ENCODE measurements around the gene NFXL1. TPM values are rescaled to one million over a fixed set of nuclear protein-coding genes. Genes with fewer than 3 reads are reported as not detected.

NFXL1 gene
- total RNA-seq, 1 donor: 5.8 TPM

DNA sequence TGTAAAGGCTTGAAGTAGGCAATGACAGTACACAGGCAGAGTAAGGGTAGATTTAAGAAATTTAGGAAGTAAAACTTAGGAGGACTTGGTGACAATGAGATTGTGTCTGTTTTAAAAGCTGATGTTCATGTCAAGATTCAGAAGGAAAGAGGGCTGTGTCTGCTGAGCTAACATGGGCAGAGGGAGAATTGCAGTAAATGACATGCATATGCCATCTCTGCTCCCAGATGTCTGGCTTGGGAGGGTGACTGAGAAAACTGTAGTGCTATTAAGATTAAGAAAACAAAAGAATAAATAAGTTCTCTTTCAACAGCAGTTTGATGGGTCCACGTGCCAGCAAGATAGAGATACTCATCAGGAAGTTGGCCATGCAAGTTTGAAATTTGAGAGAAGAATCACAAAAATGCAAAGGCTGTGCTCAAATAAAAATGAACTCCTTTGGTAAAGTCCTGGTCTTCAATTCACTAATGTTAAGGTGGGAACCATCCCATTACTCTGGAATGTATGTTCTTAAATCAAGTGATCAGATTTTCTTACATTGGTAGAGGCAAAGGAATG is 7.2 kb downstream of the NFXL1 start:
- TF ChIP-seq, protein P1, sequence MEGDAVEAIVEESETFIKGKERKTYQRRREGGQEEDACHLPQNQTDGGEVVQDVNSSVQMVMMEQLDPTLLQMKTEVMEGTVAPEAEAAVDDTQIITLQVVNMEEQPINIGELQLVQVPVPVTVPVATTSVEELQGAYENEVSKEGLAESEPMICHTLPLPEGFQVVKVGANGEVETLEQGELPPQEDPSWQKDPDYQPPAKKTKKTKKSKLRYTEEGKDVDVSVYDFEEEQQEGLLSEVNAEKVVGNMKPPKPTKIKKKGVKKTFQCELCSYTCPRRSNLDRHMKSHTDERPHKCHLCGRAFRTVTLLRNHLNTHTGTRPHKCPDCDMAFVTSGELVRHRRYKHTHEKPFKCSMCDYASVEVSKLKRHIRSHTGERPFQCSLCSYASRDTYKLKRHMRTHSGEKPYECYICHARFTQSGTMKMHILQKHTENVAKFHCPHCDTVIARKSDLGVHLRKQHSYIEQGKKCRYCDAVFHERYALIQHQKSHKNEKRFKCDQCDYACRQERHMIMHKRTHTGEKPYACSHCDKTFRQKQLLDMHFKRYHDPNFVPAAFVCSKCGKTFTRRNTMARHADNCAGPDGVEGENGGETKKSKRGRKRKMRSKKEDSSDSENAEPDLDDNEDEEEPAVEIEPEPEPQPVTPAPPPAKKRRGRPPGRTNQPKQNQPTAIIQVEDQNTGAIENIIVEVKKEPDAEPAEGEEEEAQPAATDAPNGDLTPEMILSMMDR (IDR thresholded peaks at IDR 0.05; ENCODE audit: extremely low read depth, low read depth, low read length): no peak
- peaks cover 38% of the 10 kb centered on the region for H3K36me3 ChIP-seq (ENCODE audit: insufficient read depth, low read length)
- no peak overlapping the region for H3K27ac ChIP-seq (ENCODE audit: low read depth, low read length)
- peaks cover 3% of the 10 kb centered on the region for H3K4me1 ChIP-seq (ENCODE audit: insufficient read depth, low read length)
- no peaks in the 10 kb centered on the region for H3K27me3 ChIP-seq (ENCODE audit: insufficient read depth, low read length)
- H2AFZ ChIP-seq (ENCODE audit: low read length): no peak overlapping the region
- H4K20me1 ChIP-seq (ENCODE audit: insufficient read depth, low read length): no peaks in the 10 kb centered on the region
- H3K79me2 ChIP-seq (ENCODE audit: insufficient read depth, low read length): peaks cover 22% of the 10 kb centered on the region
- no peak overlapping the region for H3K4me3 ChIP-seq (ENCODE audit: insufficient read depth, low read length)
- H3K9me3 ChIP-seq (ENCODE audit: low read depth, low read length): no peaks in the 10 kb centered on the region
- DNase-seq (ENCODE audit: insufficient read length, low spot score, missing footprints): peak; percentile 34
- no peak overlapping the region for H3K4me2 ChIP-seq (ENCODE audit: insufficient read depth, low read length)

DNA sequence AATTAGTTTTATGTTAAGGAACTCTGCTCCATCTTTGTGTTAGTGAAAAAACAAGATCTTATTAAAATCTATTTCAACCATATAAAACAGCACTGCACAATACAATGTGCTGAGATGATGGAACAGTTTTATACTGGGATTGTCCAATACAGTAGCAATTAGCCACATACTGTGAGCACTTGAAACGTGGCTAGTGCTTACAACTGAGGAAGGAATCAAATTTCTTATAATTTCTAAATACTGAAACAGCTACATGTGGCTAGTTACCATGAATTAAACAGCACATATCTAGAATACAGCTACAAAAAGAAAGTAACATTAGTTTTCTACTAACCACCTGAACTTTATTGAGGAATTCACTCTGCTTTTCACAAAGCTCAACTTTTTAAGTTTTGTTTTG is 14.7 kb downstream of the NFXL1 start:
- H2AFZ ChIP-seq (ENCODE audit: low read length): no peak overlapping the region
- H3K4me3 ChIP-seq (ENCODE audit: insufficient read depth, low read length): no peak overlapping the region
- no peaks in the 10 kb centered on the region for H4K20me1 ChIP-seq (ENCODE audit: insufficient read depth, low read length)
- TF ChIP-seq, protein P1 (IDR thresholded peaks at IDR 0.05; ENCODE audit: extremely low read depth, low read depth, low read length): no peak
- H3K9me3 ChIP-seq (ENCODE audit: low read depth, low read length): no peaks in the 10 kb centered on the region
- H3K27ac ChIP-seq (ENCODE audit: low read depth, low read length): no peak overlapping the region
- H3K79me2 ChIP-seq (ENCODE audit: insufficient read depth, low read length): no peaks in the 10 kb centered on the region
- peaks cover 50% of the 10 kb centered on the region for H3K36me3 ChIP-seq (ENCODE audit: insufficient read depth, low read length)
- DNase-seq (ENCODE audit: insufficient read length, low spot score, missing footprints): peak; percentile 5
- no peaks in the 10 kb centered on the region for H3K27me3 ChIP-seq (ENCODE audit: insufficient read depth, low read length)
- H3K4me1 ChIP-seq (ENCODE audit: insufficient read depth, low read length): no peaks in the 10 kb centered on the region
- H3K4me2 ChIP-seq (ENCODE audit: insufficient read depth, low read length): no peak overlapping the region

DNA sequence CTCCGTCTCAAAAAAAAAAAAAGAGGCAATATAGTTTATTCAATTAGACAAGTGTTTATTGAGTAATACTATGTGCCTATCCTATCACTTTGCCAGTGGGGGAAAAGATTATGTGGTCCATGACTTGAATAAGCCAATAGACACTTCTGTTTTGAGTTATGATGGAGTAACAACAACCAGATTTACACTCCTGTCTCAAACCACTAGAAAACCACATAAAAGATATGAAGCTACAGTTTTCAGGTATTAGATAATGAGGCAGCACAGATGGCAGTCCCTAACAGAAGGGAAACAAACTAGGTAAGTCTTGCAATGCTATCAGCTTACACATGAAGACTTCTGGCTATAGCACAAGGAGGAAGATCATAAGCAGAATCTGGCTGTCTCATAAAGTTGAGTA is 22.5 kb downstream of the NFXL1 start:
- peaks cover 69% of the 10 kb centered on the region for H3K36me3 ChIP-seq (ENCODE audit: insufficient read depth, low read length)
- TF ChIP-seq, protein P1 (IDR thresholded peaks at IDR 0.05; ENCODE audit: extremely low read depth, low read depth, low read length): no peak

DNA sequence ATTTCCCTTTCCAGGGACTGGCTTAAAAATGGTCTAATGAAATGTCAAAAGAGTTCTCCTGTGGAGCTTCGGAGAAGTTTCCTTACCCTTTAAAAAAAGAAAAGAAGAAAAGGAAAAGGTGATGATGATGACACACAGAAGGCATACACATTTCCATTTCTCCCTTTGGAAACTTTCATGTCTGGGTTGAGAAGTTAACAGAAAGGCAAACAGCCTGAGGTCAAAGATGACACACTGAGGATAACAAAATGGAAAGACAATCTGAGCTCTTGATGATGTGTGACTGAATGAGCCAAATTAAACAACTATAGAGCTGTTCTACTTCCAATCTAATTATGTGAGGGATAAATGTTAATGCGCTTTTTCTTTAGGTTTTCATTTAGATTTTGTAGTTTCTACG is 32.2 kb downstream of the NFXL1 start:
- Histone ChIP-seq H3K4me1 (ENCODE audit: insufficient read depth, low read length) (no peaks in the 10 kb centered on the region), H3K79me2 (ENCODE audit: insufficient read depth, low read length) (no peaks in the 10 kb centered on the region), H3K27ac (ENCODE audit: low read depth, low read length) (no peak overlapping the region), H3K36me3 (ENCODE audit: insufficient read depth, low read length) (peaks cover 61% of the 10 kb centered on the region), H3K9me3 (ENCODE audit: low read depth, low read length) (no peaks in the 10 kb centered on the region), H2AFZ (ENCODE audit: low read length) (no peak overlapping the region), H3K27me3 (ENCODE audit: insufficient read depth, low read length) (no peaks in the 10 kb centered on the region), H3K4me3 (ENCODE audit: insufficient read depth, low read length) (no peak overlapping the region), H3K4me2 (ENCODE audit: insufficient read depth, low read length) (no peak overlapping the region), H4K20me1 (ENCODE audit: insufficient read depth, low read length) (no peaks in the 10 kb centered on the region)
- TF ChIP-seq, protein P1 (IDR thresholded peaks at IDR 0.05; ENCODE audit: extremely low read depth, low read depth, low read length): no peak
- no peak for DNase-seq (ENCODE audit: insufficient read length, low spot score, missing footprints)

More for the DNA sequence above, 22.5 kb downstream of the NFXL1 start:
- Histone ChIP-seq H3K4me2 (ENCODE audit: insufficient read depth, low read length) (no peak overlapping the region), H3K9me3 (ENCODE audit: low read depth, low read length) (no peaks in the 10 kb centered on the region), H3K27me3 (ENCODE audit: insufficient read depth, low read length) (no peaks in the 10 kb centered on the region), H3K79me2 (ENCODE audit: insufficient read depth, low read length) (no peaks in the 10 kb centered on the region), H3K4me1 (ENCODE audit: insufficient read depth, low read length) (no peaks in the 10 kb centered on the region), H3K4me3 (ENCODE audit: insufficient read depth, low read length) (no peak overlapping the region), H4K20me1 (ENCODE audit: insufficient read depth, low read length) (no peaks in the 10 kb centered on the region), H2AFZ (ENCODE audit: low read length) (no peak overlapping the region), H3K27ac (ENCODE audit: low read depth, low read length) (no peak overlapping the region)
- DNase-seq (ENCODE audit: insufficient read length, low spot score, missing footprints): no peak

Measured in osteoblast (primary cell).